DND-41 (cell line): ENCODE results near the gene FOXRED2.

Experiments
- CTCF ChIP-seq: IDR thresholded peaks from 2 replicates; pipeline ENCODE4 v1.5.1; 2012; ENCODE audit warnings: borderline replicate concordance, low read length, moderate library complexity, mild to moderate bottlenecking; ENCODE audit not compliant: poor library complexity, severe bottlenecking; ENCODE audit errors: extremely low read depth
- EZH2 ChIP-seq: IDR thresholded peaks from 3 replicates; pipeline ENCODE4 v1.6.1; 2012; ENCODE audit warnings: borderline replicate concordance, low read depth, mild to moderate bottlenecking, moderate library complexity, low read length, inconsistent platforms; ENCODE audit not compliant: severe bottlenecking

GRCh38 chr22:36470162-36470993 is 36.5 kb downstream of the FOXRED2 start:
- TF ChIP-seq EZH2: no peak
- peak; percentile 96 for TF ChIP-seq CTCF
